ENCODE data around the gene RPS21. TPM values are rescaled to one million over a fixed set of nuclear protein-coding genes. Genes with fewer than 3 reads are reported as not detected.

The RPS21 gene
- total RNA-seq, 4 donors from 2014 or later = 819 to 3,701 (median 3,102) TPM

GRCh38 chr20:62396367-62397239 lies 9.7 kb downstream of the RPS21 start:
- Histone ChIP-seq H3K27me3 (no peaks in the 10 kb centered on the region), H3K36me3 (peaks cover 0 to 35% (median 4%) of the 10 kb centered on the region in 3 donors), H3K4me3 (no peak overlapping the region), H3K4me1 (no peaks in the 10 kb centered on the region), H3K9me3 (no peaks in the 10 kb centered on the region), H3K27ac (no peak overlapping the region)
- 88 to 98% methylated on average over 6 to 19 of the region's 35 CpGs for WGBS, 2 donors
- DNase-seq = no peak
- no peak for TF ChIP-seq POLR2A (IDR thresholded peaks at IDR 0.05)
- TF ChIP-seq, protein P1, sequence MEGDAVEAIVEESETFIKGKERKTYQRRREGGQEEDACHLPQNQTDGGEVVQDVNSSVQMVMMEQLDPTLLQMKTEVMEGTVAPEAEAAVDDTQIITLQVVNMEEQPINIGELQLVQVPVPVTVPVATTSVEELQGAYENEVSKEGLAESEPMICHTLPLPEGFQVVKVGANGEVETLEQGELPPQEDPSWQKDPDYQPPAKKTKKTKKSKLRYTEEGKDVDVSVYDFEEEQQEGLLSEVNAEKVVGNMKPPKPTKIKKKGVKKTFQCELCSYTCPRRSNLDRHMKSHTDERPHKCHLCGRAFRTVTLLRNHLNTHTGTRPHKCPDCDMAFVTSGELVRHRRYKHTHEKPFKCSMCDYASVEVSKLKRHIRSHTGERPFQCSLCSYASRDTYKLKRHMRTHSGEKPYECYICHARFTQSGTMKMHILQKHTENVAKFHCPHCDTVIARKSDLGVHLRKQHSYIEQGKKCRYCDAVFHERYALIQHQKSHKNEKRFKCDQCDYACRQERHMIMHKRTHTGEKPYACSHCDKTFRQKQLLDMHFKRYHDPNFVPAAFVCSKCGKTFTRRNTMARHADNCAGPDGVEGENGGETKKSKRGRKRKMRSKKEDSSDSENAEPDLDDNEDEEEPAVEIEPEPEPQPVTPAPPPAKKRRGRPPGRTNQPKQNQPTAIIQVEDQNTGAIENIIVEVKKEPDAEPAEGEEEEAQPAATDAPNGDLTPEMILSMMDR (IDR thresholded peaks at IDR 0.05) = no peak
- intact Hi-C loops (cut with DNase I) = no loop called here

DNA sequence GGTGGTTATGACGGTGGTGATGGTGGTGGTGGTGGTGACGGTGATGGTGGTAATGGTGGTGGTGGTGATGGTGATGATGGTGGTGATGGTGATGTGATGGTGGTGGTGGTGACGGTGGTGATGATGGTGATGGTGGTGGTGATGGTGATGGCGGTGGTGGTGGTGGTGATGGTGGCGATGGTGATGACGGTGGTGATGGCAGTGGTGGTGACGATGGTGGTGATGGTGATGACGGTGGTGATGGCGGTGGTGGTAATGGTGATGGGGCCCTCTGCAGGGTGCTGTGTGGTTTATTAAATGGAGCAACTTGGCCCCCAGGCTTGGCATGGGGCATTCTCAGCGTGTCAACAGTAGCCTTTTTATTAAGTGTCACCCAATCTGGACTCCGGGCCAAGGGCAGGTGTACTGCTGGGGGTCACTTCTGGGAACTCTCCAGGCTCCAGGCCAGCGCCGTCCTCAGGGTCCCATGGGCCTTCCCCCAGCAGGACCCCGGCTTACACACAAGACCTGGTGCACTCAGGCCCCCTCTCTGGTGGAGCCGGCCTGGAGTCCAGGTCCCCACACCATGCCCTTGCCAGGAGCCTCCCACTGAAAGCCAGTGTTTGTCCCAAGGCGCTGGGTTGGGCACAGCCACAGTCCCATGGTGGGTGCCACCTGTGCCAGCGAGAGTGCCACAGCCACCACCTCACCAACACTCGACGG lies 11.4 kb downstream of the RPS21 start:
- TF ChIP-seq POLR2A (IDR thresholded peaks at IDR 0.05) = no peak
- TF ChIP-seq, protein P1 (IDR thresholded peaks at IDR 0.05) = no peak
- Histone ChIP-seq H3K4me3 (no peak overlapping the region), H3K27ac (no peak overlapping the region), H3K36me3 (peaks cover 0 to 32% (median 4%) of the 10 kb centered on the region in 3 donors), H3K4me1 (no peaks in the 10 kb centered on the region), H3K9me3 (no peaks in the 10 kb centered on the region), H3K27me3 (no peaks in the 10 kb centered on the region)
- DNase-seq = no peak
- 92 to 93% methylated on average over 14 to 15 of the region's 19 CpGs for WGBS, 2 donors
- intact Hi-C loops (cut with DNase I) = no loop called here

- intact Hi-C loops (cut with DNase I) = no loop called here
- DNase-seq = no peak
- H3K27ac ChIP-seq = no peak overlapping the region
- H3K36me3 ChIP-seq = peaks cover 0 to 15% (median 0%) of the 10 kb centered on the region in 3 donors
- TF ChIP-seq POLR2A (IDR thresholded peaks at IDR 0.05) = no peak
- TF ChIP-seq, protein P1 (IDR thresholded peaks at IDR 0.05) = no peak
- H3K4me3 ChIP-seq = no peak overlapping the region
- WGBS, 2 donors = 82 to 85% methylated on average over 5 to 6 of the region's 7 CpGs
- H3K4me1 ChIP-seq = peaks cover 0 to 3% (median 0%) of the 10 kb centered on the region in 3 donors
- no peaks in the 10 kb centered on the region for H3K9me3 ChIP-seq
- H3K27me3 ChIP-seq = no peaks in the 10 kb centered on the region
Measured at GRCh38 chr20:62400021-62400420, 13.1 kb downstream of the RPS21 start.

- no peaks in the 10 kb centered on the region for H3K27me3 ChIP-seq
- H3K4me1 ChIP-seq = peaks cover 2 to 9% (median 4%) of the 10 kb centered on the region in 3 donors
- DNase-seq = no peak
- WGBS, 2 donors = 79 to 81% methylated on average over 7 to 10 of the region's 10 CpGs
- intact Hi-C loops (cut with DNase I) = no loop called here
- no peak overlapping the region for H3K4me3 ChIP-seq
- H3K27ac ChIP-seq = no peak overlapping the region
- H3K36me3 ChIP-seq = peaks cover 0 to 12% (median 0%) of the 10 kb centered on the region in 3 donors
- TF ChIP-seq POLR2A (IDR thresholded peaks at IDR 0.05) = no peak
- TF ChIP-seq, protein P1 (IDR thresholded peaks at IDR 0.05) = no peak
- H3K9me3 ChIP-seq = no peaks in the 10 kb centered on the region
Measured at GRCh38 chr20:62400541-62400940, 13.6 kb downstream of the RPS21 start.

- Histone ChIP-seq H3K27me3 (no peaks in the 10 kb centered on the region), H3K9me3 (no peaks in the 10 kb centered on the region), H3K36me3 (peaks cover 0 to 12% (median 0%) of the 10 kb centered on the region in 3 donors), H3K27ac (no peak overlapping the region), H3K4me3 (no peak overlapping the region), H3K4me1 (peaks cover 10 to 17% (median 12%) of the 10 kb centered on the region in 3 donors)
- no peak for TF ChIP-seq POLR2A (IDR thresholded peaks at IDR 0.05)
- TF ChIP-seq, protein P1 (IDR thresholded peaks at IDR 0.05) = peak in 2 of 6 experiments; percentile 4 to 26
- 86% methylated on average over 7 of the region's 21 CpGs; no CpG with 5 or more reads in 1 of the 2 donors for WGBS, 2 donors
- intact Hi-C loops (cut with DNase I) = no loop called here
- no peak for DNase-seq
Measured at GRCh38 chr20:62401331-62401779, 14.5 kb downstream of the RPS21 start.
